Stomach (tissue), 4 donors: Measurements from ENCODE around the gene HSPA1A.

Experiments
- POLR2A ChIP-seq, 4 donors: fragments of 450-650 bp; IDR thresholded peaks; one replicate each; pipeline ENCODE4 v1.6.1; 2016; ENCODE audit warnings: antibody characterized with exemption in 4 of 4, control low read depth in 2 of 4, mild to moderate bottlenecking in 1 of 4, moderate library complexity in 1 of 4
- POLR2AphosphoS5 ChIP-seq, 3 donors: sonication (generic); formaldehyde crosslinking; IDR thresholded peaks; one replicate each; pipeline ENCODE4 v1.6.1; 2016; ENCODE audit warnings: antibody characterized with exemption in 3 of 3

DNA sequence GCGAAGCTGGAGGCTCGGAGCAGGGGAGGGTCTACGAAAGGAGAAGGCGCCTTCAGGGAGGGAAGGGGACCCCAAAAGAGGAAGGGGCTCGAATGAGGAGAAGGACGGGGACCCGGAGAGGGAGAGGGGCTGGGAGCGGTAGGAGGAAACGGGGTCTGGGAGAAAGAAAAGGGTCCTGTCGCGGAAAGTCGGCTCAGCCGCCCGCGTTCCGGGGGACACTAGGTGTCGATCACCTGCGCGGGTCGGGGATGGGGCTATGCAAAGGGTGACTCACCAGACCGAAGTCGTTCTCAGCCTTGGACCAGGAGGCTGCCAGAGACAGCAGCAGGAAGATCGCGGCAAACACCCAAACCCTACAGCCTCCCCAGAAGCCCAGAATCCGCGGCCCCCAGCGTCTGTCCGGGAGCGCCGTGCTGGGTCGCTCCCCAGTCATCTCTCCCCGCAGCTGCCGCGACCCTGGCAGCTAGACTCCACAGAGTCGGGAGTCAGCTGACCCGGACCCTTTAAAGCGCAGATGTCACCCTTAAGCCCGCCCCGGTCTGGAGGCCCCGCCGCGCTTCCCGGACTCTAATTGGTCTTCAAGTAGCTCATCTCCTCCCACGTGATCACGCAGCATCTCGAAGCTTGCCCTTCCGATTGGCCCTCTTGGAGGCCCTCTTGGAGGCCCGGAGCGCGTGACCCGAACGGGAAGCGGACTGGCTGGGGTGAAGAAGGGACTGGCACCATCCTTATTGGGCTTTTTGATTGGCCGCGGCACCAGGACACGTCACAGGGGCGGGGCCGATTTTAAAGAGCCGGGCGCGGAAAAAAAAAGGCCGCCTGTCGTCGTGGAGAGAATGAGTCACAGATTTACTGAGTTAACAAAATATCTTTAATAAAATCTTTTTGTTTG is 47.2 kb downstream of the HSPA1A start, which contains the start of gene NEU1:
- TF ChIP-seq POLR2A (IDR thresholded peaks at IDR 0.05): peak in 2 of 4 donors; percentile 73 to 94
- peak; percentile 89 to 98 (median 96) for TF ChIP-seq POLR2AphosphoS5 (IDR thresholded peaks at IDR 0.05)
